GM23338 (cell line): ENCODE measurements around the gene POGZ. TPM values are rescaled to one million over a fixed set of nuclear protein-coding genes. Genes with fewer than 3 reads are reported as not detected.

ENCODE experiments used
- ATAC-seq: fragments of 200-7000 bp; cut with Tn5 transposase; 3 replicates; pipeline ENCODE4 v1.9.1; 2020
- DNase-seq: peaks from one replicate; pipeline ENCODE4 v3.0.0-alpha.2; 2015; ENCODE audit warnings: low spot score
- H2AFZ ChIP-seq: fragments of 200-600 bp; sonication (generic); 2 replicates; pipeline ENCODE4 v1.8.0; 2016; ENCODE audit warnings: antibody characterized with exemption, mild to moderate bottlenecking, moderate library complexity
- H3F3A ChIP-seq: fragments of 200-600 bp; sonication (generic); replicated peaks from 2 replicates; pipeline ENCODE4 v1.8.0; 2017; ENCODE audit warnings: antibody characterized with exemption, mixed run types, low read depth
- H3K27ac ChIP-seq: fragments of 200-600 bp; sonication (generic); 2 replicates; pipeline ENCODE4 v1.6.1; 2016; ENCODE audit warnings: low read depth
- H3K27me3 ChIP-seq: fragments of 200-600 bp; sonication (generic); 2 replicates; pipeline ENCODE4 v1.8.0; 2016; ENCODE audit warnings: mild to moderate bottlenecking, mixed run types, moderate library complexity; ENCODE audit not compliant: insufficient read depth
- H3K36me3 ChIP-seq: fragments of 200-600 bp; sonication (generic); 2 replicates; pipeline ENCODE4 v1.8.0; 2016; ENCODE audit warnings: mild to moderate bottlenecking; ENCODE audit not compliant: insufficient read depth
- H3K4me1 ChIP-seq: fragments of 200-600 bp; sonication (generic); 2 replicates; pipeline ENCODE4 v1.8.0; 2016; ENCODE audit warnings: mild to moderate bottlenecking, moderate library complexity; ENCODE audit not compliant: insufficient read depth
- H3K4me2 ChIP-seq: fragments of 200-600 bp; sonication (generic); 2 replicates; pipeline ENCODE4 v1.7.1; 2017; ENCODE audit warnings: mixed run types
- H3K4me3 ChIP-seq: fragments of 200-600 bp; sonication (generic); 2 replicates; pipeline ENCODE4 v1.6.1; 2016; ENCODE audit warnings: mixed run types
- H3K79me2 ChIP-seq: fragments of 200-600 bp; sonication (generic); replicated peaks from 2 replicates; pipeline ENCODE4 v1.8.0; 2017; ENCODE audit warnings: mild to moderate bottlenecking; ENCODE audit not compliant: insufficient read depth
- H3K9me2 ChIP-seq: fragments of 200-600 bp; sonication (generic); 2 replicates; pipeline ENCODE4 v1.8.0; 2017; ENCODE audit not compliant: insufficient read depth
- H4K20me1 ChIP-seq: fragments of 200-600 bp; sonication (generic); replicated peaks from 2 replicates; pipeline ENCODE4 v1.8.0; 2017; ENCODE audit warnings: mild to moderate bottlenecking; ENCODE audit not compliant: insufficient read depth
- H3K27ac Mint-ChIP-seq: 2 replicates; pipeline ENCODE4 v1.8.0; 2020; ENCODE audit warnings: inconsistent platforms, mild to moderate bottlenecking, moderate library complexity, mixed read lengths
- H3K27me3 Mint-ChIP-seq: 3 replicates; pipeline ENCODE4 v1.8.0; 2022; ENCODE audit warnings: low read depth, mild to moderate bottlenecking, moderate library complexity, mixed read lengths, inconsistent platforms; ENCODE audit not compliant: insufficient read depth, poor library complexity
- H3K36me3 Mint-ChIP-seq: 3 replicates; pipeline ENCODE4 v1.8.0; 2021; ENCODE audit warnings: low read depth, mild to moderate bottlenecking, inconsistent platforms, moderate library complexity, mixed read lengths
- H3K4me1 Mint-ChIP-seq: 3 replicates; pipeline ENCODE4 v1.8.0; 2020; ENCODE audit warnings: mild to moderate bottlenecking, inconsistent platforms, mixed read lengths
- H3K4me3 Mint-ChIP-seq: 3 replicates; pipeline ENCODE4 v1.8.0; 2021; ENCODE audit warnings: moderate library complexity, mild to moderate bottlenecking, inconsistent platforms, mixed read lengths
- H3K9me3 Mint-ChIP-seq: 3 replicates; pipeline ENCODE4 v1.8.0; 2020; ENCODE audit warnings: moderate library complexity, mild to moderate bottlenecking, inconsistent platforms, mixed read lengths
- CREB1 ChIP-seq: fragments of 250-450 bp; sonication (Bioruptor Pico); IDR thresholded peaks from 2 replicates; pipeline ENCODE4 v1.5.0; 2020; ENCODE audit warnings: low read depth, mild to moderate bottlenecking, moderate library complexity
- CTCF ChIP-seq, 2 experiments: fragments of 200-600 bp in 1 of 2; sonication (generic) in 1 of 2; conservative IDR thresholded peaks; 2 replicates each; pipeline versions ENCODE4 v1.5.1 to v1.6.1; 2016 to 2017; ENCODE audit warnings: antibody characterized with exemption in 2 of 2, low read depth in 2 of 2, mild to moderate bottlenecking in 2 of 2, moderate library complexity in 1 of 2
- EZH2 ChIP-seq: fragments of 200-600 bp; sonication (generic); IDR thresholded peaks from one replicate; pipeline ENCODE4 v1.8.0; 2017; ENCODE audit warnings: antibody characterized with exemption, mild to moderate bottlenecking, low read depth; ENCODE audit not compliant: unreplicated experiment
- NANOG ChIP-seq: IDR thresholded peaks from 2 replicates; pipeline ENCODE4 v1.6.1; 2016; ENCODE audit warnings: antibody characterized with exemption, borderline replicate concordance
- POLR2AphosphoS5 ChIP-seq: IDR thresholded peaks from 2 replicates; pipeline ENCODE4 v1.6.1; 2016; ENCODE audit warnings: antibody characterized with exemption, low read depth
- REST ChIP-seq: IDR thresholded peaks from one replicate; pipeline ENCODE4 v1.6.1; 2018; ENCODE audit warnings: antibody characterized with exemption; ENCODE audit not compliant: unreplicated experiment
- STAT1 ChIP-seq: IDR thresholded peaks from one replicate; pipeline ENCODE4 v1.6.1; 2016; ENCODE audit warnings: antibody characterized with exemption; ENCODE audit not compliant: unreplicated experiment
- ZNF331 ChIP-seq: fragments of 250-450 bp; sonication (Bioruptor Pico); IDR thresholded peaks from 2 replicates; pipeline ENCODE4 v1.5.0; 2020; ENCODE audit warnings: low read depth, mild to moderate bottlenecking, moderate library complexity
- ZNF462 ChIP-seq: fragments of 250-450 bp; sonication (Bioruptor Pico); IDR thresholded peaks from 2 replicates; pipeline ENCODE4 v1.5.0; 2020; ENCODE audit warnings: mild to moderate bottlenecking, moderate library complexity
- polyA plus RNA-seq: library from polyadenylated mRNA; unstranded; fragments of >200 nt; fragmentation: Nextera tagmentation; extraction: Ambion mirVana; gene quantifications from 2 replicates; pipeline ENCODE4 v1.2.1, GENCODE V29; 2016
- total RNA-seq: library from RNA; depleted of rRNA; stranded (reverse); fragments of >200 nt; shearing (Covaris generic); gene quantifications from 2 replicates; pipeline ENCODE4 v1.2.3, GENCODE V29; 2014

The POGZ gene
- total and polyA plus RNA-seq, 2 experiments from 2014 or later: 47.0 to 72.5 TPM

- no peak for TF ChIP-seq REST
Observed at GRCh38 chr1:151459331-151460046, at the start of gene POGZ (continued).

- Mint-ChIP-seq H3K27me3 (peaks cover 9% of the 10 kb centered on the region), H3K27ac (no peak overlapping the region), H3K9me3 (no peaks in the 10 kb centered on the region), H3K36me3 (no peaks in the 10 kb centered on the region; the same call in 2 of the 3 replicates), H3K4me3 (no peak overlapping the region), H3K4me1 (peaks cover 16% of the 10 kb centered on the region)
- DNase-seq: no peak
- no peak for ATAC-seq
- no peak overlapping the region for H3K4me3 ChIP-seq
- no peak overlapping the region for H2AFZ ChIP-seq
- H3K4me1 ChIP-seq: peaks cover 23% of the 10 kb centered on the region
- H3K27me3 ChIP-seq: no peaks in the 10 kb centered on the region
- peaks cover 27% of the 10 kb centered on the region for H3F3A ChIP-seq
- no peaks in the 10 kb centered on the region for H3K36me3 ChIP-seq
- H3K27ac ChIP-seq: no peak overlapping the region
- peaks cover 7% of the 10 kb centered on the region; the same call in 1 of the 2 replicates for H4K20me1 ChIP-seq
- H3K79me2 ChIP-seq: peaks cover 7% of the 10 kb centered on the region; the same call in 1 of the 2 replicates
- no peaks in the 10 kb centered on the region for H3K9me2 ChIP-seq
- no peak overlapping the region for H3K4me2 ChIP-seq
- TF ChIP-seq NANOG (no peak), EZH2 (no peak), ZNF462 (CRISPR knock-in tag) (no peak), POLR2AphosphoS5 (no peak), REST (no peak), CREB1 (CRISPR knock-in tag) (no peak), CTCF (conservative IDR thresholded peaks at IDR 0.05; ENCODE audit: low read depth in 2 of 2) (no peak), STAT1 (no peak), ZNF331 (CRISPR knock-in tag) (no peak)
Observed at GRCh38 chr1:151508833-151509232, 49.5 kb upstream of the POGZ start.
